ENCODE results near the gene CCDC78. TPM values are rescaled to one million over a fixed set of nuclear protein-coding genes. Genes with fewer than 3 reads are reported as not detected.

Gene CCDC78
- total and polyA plus RNA-seq, 2 of the 4 experiments (the other 2 are of a cell fraction) = 0.54 to 4.6 TPM

DNA sequence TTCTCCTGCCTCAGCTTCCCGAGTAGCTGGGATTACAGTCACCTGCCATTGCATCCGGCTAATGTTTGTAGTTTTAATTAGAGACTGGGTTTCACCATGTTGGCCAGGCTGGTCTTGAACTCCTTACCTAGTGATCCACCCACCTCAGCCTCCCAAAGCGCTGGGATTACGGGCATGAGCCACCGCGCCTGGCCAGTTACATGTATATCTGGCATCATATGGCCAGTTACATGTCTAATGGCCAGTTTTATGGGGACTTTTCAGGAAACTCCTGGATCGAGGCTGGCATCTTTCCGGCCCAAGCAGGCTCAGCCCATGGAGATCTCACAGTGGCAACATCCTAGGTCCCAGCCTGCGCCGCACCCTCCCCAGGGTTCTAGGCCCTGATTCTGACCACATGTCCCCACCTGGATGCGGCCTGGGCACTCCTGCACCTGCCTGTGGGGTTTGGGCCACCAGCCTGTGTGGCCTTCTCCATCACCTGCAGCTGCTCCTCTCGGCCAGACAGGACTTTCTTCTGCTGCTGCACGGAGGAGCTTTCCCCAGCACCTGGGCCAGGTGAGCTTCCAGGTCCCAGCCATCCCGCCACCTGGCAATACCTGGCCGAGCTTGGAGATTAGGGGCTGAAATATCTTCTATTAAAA lies 15.9 kb upstream of the CCDC78 start:
- POLR2A ChIA-PET (ENCODE audit: unreplicated experiment) = no interaction called here

More for the DNA sequence above, 15.9 kb upstream of the CCDC78 start:
- TF ChIP-seq RAD21 (IDR thresholded peaks at IDR 0.05; ENCODE audit: low read length) (no peak), CEBPB (IDR thresholded peaks at IDR 0.05; ENCODE audit: low read depth, low read length) (no peak), SMC3 (IDR thresholded peaks at IDR 0.05; ENCODE audit: low read depth, low read length) (no peak), RFX5 (IDR thresholded peaks at IDR 0.05; ENCODE audit: low read depth, low read length) (no peak), MAFK (IDR thresholded peaks at IDR 0.05; ENCODE audit: low read depth, low read length) (no peak), POLR2A (IDR thresholded peaks at IDR 0.05; ENCODE audit: low read depth, low read length) (no peak), MAZ (IDR thresholded peaks at IDR 0.05; ENCODE audit: borderline replicate concordance, low read depth, low read length) (no peak), MXI1 (IDR thresholded peaks at IDR 0.05; ENCODE audit: borderline replicate concordance, low read depth, low read length) (no peak), BHLHE40 (IDR thresholded peaks at IDR 0.05; ENCODE audit: low read depth, low read length) (no peak), NFE2L2 (IDR thresholded peaks at IDR 0.05; ENCODE audit: low read depth, low read length) (no peak), RCOR1 (IDR thresholded peaks at IDR 0.05; ENCODE audit: insufficient replicate concordance, low read length) (no peak), FOS (IDR thresholded peaks at IDR 0.05; ENCODE audit: low read depth, low read length) (no peak), CHD1 (IDR thresholded peaks at IDR 0.05; ENCODE audit: low read depth, low read length) (no peak)
- TF ChIP-seq, protein P1, sequence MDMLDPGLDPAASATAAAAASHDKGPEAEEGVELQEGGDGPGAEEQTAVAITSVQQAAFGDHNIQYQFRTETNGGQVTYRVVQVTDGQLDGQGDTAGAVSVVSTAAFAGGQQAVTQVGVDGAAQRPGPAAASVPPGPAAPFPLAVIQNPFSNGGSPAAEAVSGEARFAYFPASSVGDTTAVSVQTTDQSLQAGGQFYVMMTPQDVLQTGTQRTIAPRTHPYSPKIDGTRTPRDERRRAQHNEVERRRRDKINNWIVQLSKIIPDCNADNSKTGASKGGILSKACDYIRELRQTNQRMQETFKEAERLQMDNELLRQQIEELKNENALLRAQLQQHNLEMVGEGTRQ (IDR thresholded peaks at IDR 0.05; ENCODE audit: low read depth, low read length) = no peak
- TF ChIP-seq, protein P2, sequence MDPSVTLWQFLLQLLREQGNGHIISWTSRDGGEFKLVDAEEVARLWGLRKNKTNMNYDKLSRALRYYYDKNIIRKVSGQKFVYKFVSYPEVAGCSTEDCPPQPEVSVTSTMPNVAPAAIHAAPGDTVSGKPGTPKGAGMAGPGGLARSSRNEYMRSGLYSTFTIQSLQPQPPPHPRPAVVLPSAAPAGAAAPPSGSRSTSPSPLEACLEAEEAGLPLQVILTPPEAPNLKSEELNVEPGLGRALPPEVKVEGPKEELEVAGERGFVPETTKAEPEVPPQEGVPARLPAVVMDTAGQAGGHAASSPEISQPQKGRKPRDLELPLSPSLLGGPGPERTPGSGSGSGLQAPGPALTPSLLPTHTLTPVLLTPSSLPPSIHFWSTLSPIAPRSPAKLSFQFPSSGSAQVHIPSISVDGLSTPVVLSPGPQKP (IDR thresholded peaks at IDR 0.05; ENCODE audit: borderline replicate concordance, low read depth, low read length) = no peak
- TF ChIP-seq, protein P3, sequence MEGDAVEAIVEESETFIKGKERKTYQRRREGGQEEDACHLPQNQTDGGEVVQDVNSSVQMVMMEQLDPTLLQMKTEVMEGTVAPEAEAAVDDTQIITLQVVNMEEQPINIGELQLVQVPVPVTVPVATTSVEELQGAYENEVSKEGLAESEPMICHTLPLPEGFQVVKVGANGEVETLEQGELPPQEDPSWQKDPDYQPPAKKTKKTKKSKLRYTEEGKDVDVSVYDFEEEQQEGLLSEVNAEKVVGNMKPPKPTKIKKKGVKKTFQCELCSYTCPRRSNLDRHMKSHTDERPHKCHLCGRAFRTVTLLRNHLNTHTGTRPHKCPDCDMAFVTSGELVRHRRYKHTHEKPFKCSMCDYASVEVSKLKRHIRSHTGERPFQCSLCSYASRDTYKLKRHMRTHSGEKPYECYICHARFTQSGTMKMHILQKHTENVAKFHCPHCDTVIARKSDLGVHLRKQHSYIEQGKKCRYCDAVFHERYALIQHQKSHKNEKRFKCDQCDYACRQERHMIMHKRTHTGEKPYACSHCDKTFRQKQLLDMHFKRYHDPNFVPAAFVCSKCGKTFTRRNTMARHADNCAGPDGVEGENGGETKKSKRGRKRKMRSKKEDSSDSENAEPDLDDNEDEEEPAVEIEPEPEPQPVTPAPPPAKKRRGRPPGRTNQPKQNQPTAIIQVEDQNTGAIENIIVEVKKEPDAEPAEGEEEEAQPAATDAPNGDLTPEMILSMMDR (conservative IDR thresholded peaks at IDR 0.05; ENCODE audit: low read depth, low read length) = no peak
- H4K91ac ChIP-seq (ENCODE audit: insufficient read depth, low read depth, low read length) = no peak overlapping the region
- H2BK120ac ChIP-seq (ENCODE audit: low read depth, low read length) = no peak overlapping the region
- no peak overlapping the region for H2BK5ac ChIP-seq (ENCODE audit: low read depth, low read length, poor library complexity, severe bottlenecking)
- peaks cover 6% of the 10 kb centered on the region; the same call in 1 of the 2 replicates for H3K36me3 ChIP-seq (ENCODE audit: control insufficient read depth, insufficient read depth, low read length)
- CTCF ChIA-PET = interaction anchor here (0.6 kb wide), 1 partner anchor 43 kb away, joined by 3 read pairs; no protein-coding TSS in a partner anchor
- H3K9me1 ChIP-seq (ENCODE audit: insufficient read depth, low read length) = peaks cover 4% of the 10 kb centered on the region; the same call in 1 of the 2 replicates
- BruUV-seq (replicated peaks) = no TSS peak
- H2AFZ ChIP-seq (replicated peaks; ENCODE audit: low read length, poor library complexity) = no peak overlapping the region
- H3K18ac ChIP-seq (ENCODE audit: low read depth, low read length) = no peak overlapping the region
- H2BK15ac ChIP-seq (ENCODE audit: low read depth, low read length) = no peak overlapping the region
- H3K27ac ChIP-seq (ENCODE audit: insufficient read depth, low read length) = no peak overlapping the region
- no peak overlapping the region for H2AK9ac ChIP-seq (replicated peaks; ENCODE audit: low read depth, low read length, poor library complexity)
- WGBS, 2 experiments (ENCODE audit: extremely low coverage in 2 of 2, insufficient read length in 1 of 2) = 93% methylated on average over 7 of the region's 15 CpGs; no CpG with 5 or more reads in 1 of the 2 experiments
- H3K56ac ChIP-seq (ENCODE audit: extremely low read depth, insufficient read depth, low read length) = no peak overlapping the region
- DNase-seq (no peak), ATAC-seq (ENCODE audit: low read depth) (no peak)
- H3K9me3 ChIP-seq (ENCODE audit: control insufficient read depth, insufficient read depth, low read length) = no peaks in the 10 kb centered on the region
- H3K14ac ChIP-seq (replicated peaks; ENCODE audit: low read depth, low read length) = no peak overlapping the region
- no peak overlapping the region for H4K5ac ChIP-seq (ENCODE audit: low read depth, low read length)
- H2BK20ac ChIP-seq (ENCODE audit: low read depth, low read length) = no peak overlapping the region
- intact Hi-C loops (cut with micrococcal nuclease) = loop anchor here (5.0 kb wide), 1 partner anchor 45 kb away; the partner anchor contains the start of genes CHTF18 and RPUSD1
- no peak overlapping the region for H4K8ac ChIP-seq (ENCODE audit: low read depth in 2 of 2, low read length in 2 of 2)
- peaks cover 7 to 18% of the 10 kb centered on the region in 2 experiments for H3K79me1 ChIP-seq (ENCODE audit: low read depth in 1 of 2, low read length in 2 of 2)
- H3K23ac ChIP-seq (ENCODE audit: low read depth, low read length) = no peak overlapping the region
- H3K9ac ChIP-seq (ENCODE audit: low read depth, low read length) = no peak overlapping the region
- H3K27me3 ChIP-seq (ENCODE audit: control insufficient read depth, insufficient read depth, low read length) = no peaks in the 10 kb centered on the region
- 0 out of 2 replicates have a peak, but pooled peaks cover 5% of the 10 kb centered on the region for H4K20me1 ChIP-seq (ENCODE audit: insufficient read depth, low read length)
- H2AK5ac ChIP-seq (ENCODE audit: low read depth, low read length) = no peak overlapping the region
- H3K4me3 ChIP-seq (ENCODE audit: insufficient read depth, low read depth, low read length) = no peak overlapping the region
- in situ Hi-C loops (cut with MboI; ENCODE audit: low sequenced_read_pairs) = no loop called here
- H3K4me2 ChIP-seq (ENCODE audit: low read depth, low read length) = no peak overlapping the region
- H3K4ac ChIP-seq (ENCODE audit: low read depth, low read length) = no peak overlapping the region
- H3K4me1 ChIP-seq (ENCODE audit: control insufficient read depth, insufficient read depth, low read length) = peaks cover 5% of the 10 kb centered on the region; the same call in 1 of the 2 replicates
- dilution Hi-C loops (cut with HindIII; ENCODE audit: low sequenced_read_pairs, unreplicated experiment) = no loop called here

Data from IMR-90 (cell line).